Central memory CD4-positive, alpha-beta T cell (primary cell): ENCODE results near the gene C4orf50.

Experiments used
- DNase-seq: peaks from one replicate; pipeline ENCODE4 v3.0.0; 2022
- total RNA-seq, 3 experiments: gene quantifications; one replicate each; lab custom pipeline; 2026; lab: John Stamatoyannopoulos, UW

Gene C4orf50
- total RNA-seq, result 0.28 to 1.1 (median 0.39) reads per million in 3 experiments

DNA sequence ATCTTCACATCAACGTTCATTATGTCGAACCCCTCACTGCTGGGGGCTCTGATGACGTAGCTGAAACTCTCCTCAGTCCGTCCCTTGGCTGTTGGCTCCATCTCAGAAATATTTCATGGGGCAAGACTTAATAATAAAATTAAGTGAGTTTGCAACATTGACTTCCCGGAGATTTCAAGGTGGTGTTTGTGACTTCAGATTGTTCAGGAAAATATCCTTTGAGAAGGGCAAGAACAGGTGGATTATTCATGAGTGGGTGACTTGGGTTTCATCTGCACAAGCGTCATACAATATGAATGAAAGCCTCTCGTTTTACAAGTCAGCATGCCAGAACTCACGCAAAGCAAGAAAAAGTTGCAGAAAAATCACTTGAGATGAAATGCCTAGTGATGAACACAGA, at the start of gene C4orf50:
C4orf50 (minus strand) TSS at position 101 of the 400 bp plus-strand sequence.
- DNase-seq, result no peak

GRCh38 chr4:6065934-6066590, 47.8 kb upstream of the C4orf50 start:
- DNase-seq, result no peak

GRCh38 chr4:6065166-6065565, 46.9 kb upstream of the C4orf50 start:
- no peak for DNase-seq

DNA sequence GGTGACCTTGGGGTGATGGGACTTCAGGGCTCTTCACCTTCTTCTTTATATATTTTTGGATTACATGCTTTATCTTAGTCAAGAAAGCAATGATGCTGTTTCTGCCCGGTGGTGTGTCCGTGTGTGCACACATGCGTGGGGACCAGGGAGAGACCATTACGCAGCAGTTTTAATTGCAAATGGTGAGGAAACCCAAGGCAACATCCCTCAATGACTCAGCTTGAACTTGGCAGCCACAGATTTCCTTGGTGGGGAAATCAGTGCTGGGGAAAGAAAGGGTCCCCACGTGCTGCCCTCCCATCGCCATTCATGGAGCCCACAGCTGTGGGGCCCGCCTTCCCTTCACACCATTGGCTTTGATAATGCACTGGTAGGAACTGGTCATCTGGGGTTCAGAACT, 46.2 kb upstream of the C4orf50 start:
- no peak for DNase-seq

GRCh38 chr4:6063684-6064083, 45.5 kb upstream of the C4orf50 start:
- DNase-seq, result no peak

DNA sequence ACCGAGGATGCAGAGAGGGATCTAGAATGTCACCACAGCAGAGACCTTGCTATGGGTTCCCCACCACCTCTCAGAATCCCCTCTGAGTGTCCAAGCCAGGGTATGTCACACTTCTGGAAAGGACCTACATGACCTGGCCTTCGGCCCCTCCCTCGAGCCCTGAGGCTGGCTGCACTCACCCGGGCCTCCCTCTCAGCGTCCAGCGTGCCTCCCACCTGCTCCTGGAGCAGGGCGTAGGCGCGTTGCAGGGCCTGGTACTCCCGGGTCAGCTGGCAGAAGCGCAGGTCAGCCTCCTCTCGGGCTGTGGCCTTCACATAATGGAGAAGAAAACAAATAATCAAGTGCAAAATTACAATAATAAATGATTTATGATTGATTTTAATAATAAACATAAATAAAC, 43.9 kb upstream of the C4orf50 start:
- no peak for DNase-seq

GRCh38 chr4:6059375-6059805, 41.2 kb upstream of the C4orf50 start:
- no peak for DNase-seq

DNA sequence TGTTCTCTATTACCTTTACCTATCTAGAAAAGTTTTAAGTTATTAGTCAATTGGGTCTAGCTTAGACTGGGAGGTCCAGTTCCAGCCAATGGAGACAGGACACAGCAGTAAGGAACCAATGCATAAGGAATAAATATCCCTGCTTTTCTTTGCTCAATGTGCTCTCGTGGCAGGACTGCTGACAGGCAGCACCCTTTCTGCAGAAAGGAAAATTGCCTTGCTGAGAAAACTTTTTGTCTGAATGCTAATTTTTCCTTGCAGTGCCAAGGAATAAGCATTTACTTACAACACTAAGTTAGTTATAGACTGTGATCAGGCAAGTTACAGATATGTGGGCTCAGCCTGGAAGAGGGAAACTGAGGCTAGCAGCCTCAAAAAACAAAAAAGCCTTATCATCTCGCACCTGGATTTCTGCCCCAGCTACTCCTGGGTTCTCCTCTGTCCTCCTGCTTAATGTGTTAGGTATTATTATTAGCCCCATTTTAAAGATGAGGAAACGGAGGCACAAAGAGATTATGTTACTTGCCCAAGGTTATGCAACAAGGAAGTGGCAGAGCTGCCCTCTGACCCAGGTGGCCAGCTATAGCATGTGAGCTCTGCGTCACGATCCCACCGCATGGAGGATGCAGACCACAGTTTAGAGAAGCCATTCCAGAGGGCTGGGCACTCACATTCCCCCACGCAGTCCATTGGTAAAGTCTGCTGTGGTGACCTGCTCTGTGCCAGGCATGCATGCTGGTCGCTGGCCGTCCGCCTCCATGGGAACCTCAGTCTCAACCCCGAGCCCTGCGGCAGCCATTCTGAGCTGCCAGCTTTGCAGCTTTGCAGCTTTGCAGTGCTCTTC, 40.5 kb upstream of the C4orf50 start:
- DNase-seq, result no peak

DNA sequence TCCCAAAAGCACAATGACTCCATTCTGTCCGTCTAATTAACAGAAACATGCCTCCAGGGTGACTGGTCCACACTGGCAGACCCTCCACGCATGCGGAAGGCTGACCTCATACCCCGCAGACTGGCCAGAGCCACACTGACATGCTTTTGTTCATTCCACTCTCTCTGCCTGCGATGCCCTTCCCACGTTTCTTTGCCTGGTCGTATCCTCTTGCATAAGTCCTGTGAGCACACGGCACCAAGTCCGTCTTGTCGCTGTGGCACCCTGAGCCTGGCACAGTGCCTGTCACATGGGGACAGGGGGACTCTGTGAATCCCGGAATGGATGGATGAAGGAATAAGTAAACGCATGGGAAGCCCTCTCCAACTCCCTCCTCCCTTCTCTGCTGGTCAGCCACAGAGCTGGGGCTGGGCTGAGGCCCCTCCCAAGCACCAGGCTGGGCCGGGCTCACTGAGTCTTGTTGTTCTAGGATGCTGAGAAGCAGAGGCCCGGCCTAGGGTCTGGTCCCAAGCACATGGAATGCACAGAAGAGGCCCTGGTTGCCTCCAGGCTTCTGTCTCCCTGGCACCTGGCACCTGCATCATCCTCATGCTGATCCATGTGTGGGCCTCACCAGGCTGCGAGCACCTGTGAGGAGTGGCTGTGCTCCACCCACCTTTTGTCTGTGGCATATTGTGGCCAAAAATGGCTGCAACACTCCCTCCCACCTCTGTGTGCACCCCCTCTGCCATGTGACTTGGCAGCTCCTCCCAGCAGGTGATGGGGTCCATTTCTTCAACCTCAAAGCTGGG, 38.9 kb upstream of the C4orf50 start:
- no peak for DNase-seq

- DNase-seq, result no peak
Observed at GRCh38 chr4:6055436-6055835, 37.2 kb upstream of the C4orf50 start.

DNA sequence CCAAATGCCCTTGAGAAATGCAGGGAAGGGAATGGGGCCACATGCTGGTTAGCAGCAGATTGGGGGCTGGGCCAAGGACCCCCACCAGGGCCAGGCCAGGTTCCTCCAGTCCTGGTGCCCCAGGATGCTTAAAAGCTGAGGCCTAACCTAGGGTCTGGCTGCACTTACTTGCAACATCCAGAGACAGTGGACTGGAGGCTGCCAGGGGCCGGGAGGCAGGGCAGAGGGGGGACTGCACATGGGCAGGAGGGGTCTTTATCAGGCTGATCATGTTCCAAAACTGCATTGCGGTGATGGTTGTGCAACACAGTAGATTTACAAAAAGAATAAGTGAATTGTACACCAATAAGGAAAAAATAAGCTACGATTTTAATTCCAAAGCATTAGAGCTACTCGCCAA, 36.8 kb upstream of the C4orf50 start:
- no peak for DNase-seq

- DNase-seq, result no peak
Observed at GRCh38 chr4:6054162-6054922, 36.1 kb upstream of the C4orf50 start.

- DNase-seq, result no peak
Observed at GRCh38 chr4:6052679-6053078, 34.4 kb upstream of the C4orf50 start.

- DNase-seq, result no peak
Observed at GRCh38 chr4:6050551-6050950, 32.3 kb upstream of the C4orf50 start.

GRCh38 chr4:6049985-6050384, 31.8 kb upstream of the C4orf50 start:
- DNase-seq, result no peak

DNA sequence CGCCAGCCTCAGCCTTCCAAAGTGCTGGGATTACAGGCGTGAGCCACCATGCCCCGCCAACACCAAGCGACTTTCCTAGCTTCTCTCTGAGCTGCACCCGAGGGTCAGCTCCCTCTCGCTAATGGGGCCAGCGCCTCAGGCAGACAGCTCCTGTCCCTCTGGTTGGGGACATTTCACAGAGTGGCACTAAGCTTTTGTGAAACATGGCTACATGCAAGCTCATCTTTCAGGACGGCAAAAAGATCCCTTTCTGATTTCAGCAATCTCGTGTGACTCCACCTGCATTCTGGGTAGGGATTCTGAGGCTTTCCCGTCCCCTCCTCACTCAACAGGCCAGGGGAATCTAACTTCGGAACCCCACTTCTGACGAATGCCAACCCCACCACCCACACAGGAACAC, 31.0 kb upstream of the C4orf50 start:
- no peak for DNase-seq

GRCh38 chr4:6048537-6048936, 30.3 kb upstream of the C4orf50 start:
- DNase-seq, result no peak

- no peak for DNase-seq
Observed at GRCh38 chr4:6047130-6047673, 29.0 kb upstream of the C4orf50 start.

DNA sequence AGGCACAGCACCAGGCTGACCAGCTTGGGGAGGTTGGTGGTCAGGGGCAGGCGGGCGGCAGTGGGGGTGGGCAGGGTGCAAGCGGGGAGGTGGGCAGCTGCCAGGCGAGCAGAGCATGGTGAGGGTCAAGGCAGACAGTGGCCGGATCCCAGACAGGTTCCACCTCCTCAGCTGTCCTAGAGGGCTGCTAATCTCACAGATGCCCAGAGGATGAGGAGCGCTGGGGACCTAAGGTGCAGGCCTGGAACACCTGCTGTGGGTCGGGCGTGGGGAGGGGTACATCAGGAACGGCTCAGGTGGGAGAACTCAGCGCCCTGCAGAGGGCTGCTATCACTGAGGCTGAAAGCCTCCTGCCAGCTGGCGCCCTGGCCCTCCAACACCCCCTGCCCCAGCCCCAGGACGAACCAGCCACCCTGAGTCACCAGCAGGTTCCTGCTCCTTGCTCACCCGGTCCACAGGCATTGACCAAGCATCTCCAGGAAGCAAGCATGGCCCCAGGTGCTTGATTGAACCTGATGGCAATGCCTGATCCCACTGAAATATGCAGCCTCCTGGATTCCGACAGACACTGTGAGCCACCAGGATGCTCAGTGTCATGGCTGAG, 28.4 kb upstream of the C4orf50 start:
- DNase-seq, result no peak

GRCh38 chr4:6044805-6045204, 26.6 kb upstream of the C4orf50 start:
- DNase-seq, result no peak

DNA sequence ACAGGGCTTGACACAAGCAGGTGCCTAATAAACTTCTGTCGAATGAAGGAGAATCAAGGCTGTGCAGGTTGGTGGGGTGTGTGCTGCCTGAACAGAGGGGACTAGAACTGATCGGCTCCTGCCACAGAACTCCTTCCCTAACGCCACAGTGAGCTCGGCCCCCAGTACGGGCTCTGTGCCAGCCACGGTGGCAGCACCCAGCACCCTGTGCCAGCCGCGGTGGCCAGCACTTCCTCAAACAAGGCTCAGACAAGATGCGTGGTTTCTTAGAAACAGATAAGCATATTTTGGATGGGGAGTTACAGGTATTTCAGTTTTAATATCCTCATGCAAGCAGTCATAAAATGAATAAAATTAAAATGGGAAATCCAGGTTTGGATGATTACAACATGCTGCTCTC, 26.0 kb upstream of the C4orf50 start:
- no peak for DNase-seq

GRCh38 chr4:6043843-6044242, 25.6 kb upstream of the C4orf50 start:
- no peak for DNase-seq
